HG02678 (cell line): ENCODE data around the gene DEPDC1B.
A peak's percentile ranks its signal among the peaks of the same experiment; 100 is the strongest.
"Not testable (repeated sequence)": the region's sequence is repeated elsewhere in the genome, so short reads cannot be mapped to it uniquely, and the experiment has no call there.

Experiments
- ATAC-seq: cut with Tn5 transposase; IDR thresholded peaks from one replicate; pipeline ENCODE4 v1.9.1; 2021; ENCODE audit warnings: mild to moderate bottlenecking, moderate library complexity; ENCODE audit not compliant: unreplicated experiment

Gene DEPDC1B

GRCh38 chr5:60586307-60586901 is 113.6 kb downstream of the DEPDC1B start:
- ATAC-seq, result peak; percentile 55

- no peak for ATAC-seq
Measured at GRCh38 chr5:60585618-60586017, 114.3 kb downstream of the DEPDC1B start.

DNA sequence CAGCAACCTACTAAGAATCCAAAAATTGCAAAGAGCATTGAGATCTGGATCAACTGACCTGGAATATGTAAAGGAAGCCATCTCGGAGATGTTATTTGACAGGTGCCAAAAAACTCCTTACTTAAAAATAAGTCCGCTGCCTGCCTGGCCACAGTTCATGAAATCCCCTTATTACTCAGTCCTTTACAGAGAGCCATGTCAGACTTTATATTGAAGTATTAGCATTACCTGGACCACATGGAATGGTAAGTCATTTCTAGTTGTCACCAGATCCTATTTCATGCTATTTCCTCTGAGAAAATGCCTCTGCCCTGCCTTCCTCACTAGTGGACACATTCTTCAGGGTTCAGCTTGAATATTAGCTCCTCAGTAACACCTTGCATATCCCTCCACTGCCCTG is 115.7 kb downstream of the DEPDC1B start:
- ATAC-seq, result no peak

GRCh38 chr5:60583616-60584015 is 116.3 kb downstream of the DEPDC1B start:
- ATAC-seq, result no peak

GRCh38 chr5:60578315-60578714 is 121.7 kb downstream of the DEPDC1B start:
- no peak for ATAC-seq

DNA sequence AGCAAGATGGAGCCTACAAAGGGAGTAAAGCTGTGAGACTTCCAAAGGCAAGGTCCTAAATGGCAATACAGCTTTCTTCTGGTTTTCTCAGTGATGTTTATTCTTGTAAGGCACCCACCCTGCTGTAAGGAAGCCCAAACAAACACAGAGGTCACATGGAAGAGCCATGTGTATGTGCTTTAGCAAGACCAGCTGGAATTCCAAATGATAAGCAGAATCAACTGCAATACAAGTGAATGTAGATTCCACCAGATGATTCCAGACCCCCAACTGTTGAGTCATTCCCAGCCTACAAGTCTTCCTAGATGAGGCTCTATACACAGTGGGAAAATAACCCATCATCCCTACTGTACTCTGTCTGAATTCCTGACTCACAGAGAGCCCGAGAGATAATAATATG is 122.8 kb downstream of the DEPDC1B start:
- no peak for ATAC-seq

GRCh38 chr5:60576425-60576824 is 123.5 kb downstream of the DEPDC1B start:
- ATAC-seq, result no peak

DNA sequence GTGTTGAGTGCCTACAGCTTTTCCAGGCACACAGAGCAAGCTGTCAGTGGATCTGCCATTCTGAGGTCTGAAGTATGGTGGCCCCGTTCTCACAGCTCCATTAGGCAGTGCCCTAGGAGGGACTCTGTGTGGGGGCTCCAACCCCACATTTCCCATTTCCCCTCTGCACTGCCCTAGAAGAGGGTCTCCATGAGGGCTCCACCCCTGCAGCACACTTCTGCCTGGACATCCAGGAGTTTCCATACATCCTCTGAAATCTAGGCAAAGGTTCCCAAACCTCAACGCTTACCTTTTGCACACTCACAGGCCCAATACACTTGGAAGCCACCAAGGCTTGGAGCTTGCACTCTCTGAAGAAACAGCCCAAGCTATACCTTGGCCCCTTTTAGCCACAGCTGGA is 131.3 kb downstream of the DEPDC1B start:
- no peak for ATAC-seq

- no peak for ATAC-seq
Measured at GRCh38 chr5:60563696-60564324, 136.2 kb downstream of the DEPDC1B start.

DNA sequence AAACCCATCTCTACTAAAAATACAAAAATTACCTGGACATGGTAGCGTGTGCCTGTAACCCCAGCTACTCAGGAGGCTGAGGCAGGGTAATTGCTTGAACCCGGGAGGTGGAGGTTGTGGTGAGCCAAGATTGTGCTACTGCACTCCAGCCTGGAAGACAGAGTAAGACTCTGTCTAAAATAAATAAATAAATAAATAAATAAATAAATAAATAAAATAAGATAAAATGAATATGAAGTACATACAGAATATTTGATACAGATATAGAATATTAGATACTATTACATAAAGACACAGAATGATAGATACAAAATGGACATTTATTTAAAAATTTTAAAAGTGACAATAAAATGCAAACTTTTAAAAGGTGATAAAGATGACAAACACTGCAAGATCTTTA is 146.7 kb downstream of the DEPDC1B start:
- ATAC-seq, result not testable (repeated sequence)

- no peak for ATAC-seq
Measured at GRCh38 chr5:60551829-60552228, 148.1 kb downstream of the DEPDC1B start.

GRCh38 chr5:60551250-60551649 is 148.7 kb downstream of the DEPDC1B start:
- no peak for ATAC-seq

DNA sequence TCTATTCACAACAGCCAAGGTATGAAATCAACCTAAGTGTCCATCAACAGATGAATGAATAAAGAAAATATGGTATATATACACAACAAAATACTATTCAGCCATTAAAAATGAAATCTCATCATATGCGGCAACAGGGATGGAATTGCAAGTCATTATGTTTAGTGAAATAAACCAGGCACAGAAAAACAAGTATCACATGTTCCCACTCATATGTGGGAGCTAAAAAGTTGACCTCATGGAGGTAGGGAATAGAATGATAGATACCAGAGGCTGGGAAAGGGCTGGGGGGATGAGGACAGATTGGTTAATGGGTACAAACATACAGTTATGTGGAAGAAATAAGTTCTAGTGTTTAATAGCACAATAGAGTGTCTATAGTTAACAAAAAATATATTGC is 149.7 kb downstream of the DEPDC1B start:
- ATAC-seq, result no peak

DNA sequence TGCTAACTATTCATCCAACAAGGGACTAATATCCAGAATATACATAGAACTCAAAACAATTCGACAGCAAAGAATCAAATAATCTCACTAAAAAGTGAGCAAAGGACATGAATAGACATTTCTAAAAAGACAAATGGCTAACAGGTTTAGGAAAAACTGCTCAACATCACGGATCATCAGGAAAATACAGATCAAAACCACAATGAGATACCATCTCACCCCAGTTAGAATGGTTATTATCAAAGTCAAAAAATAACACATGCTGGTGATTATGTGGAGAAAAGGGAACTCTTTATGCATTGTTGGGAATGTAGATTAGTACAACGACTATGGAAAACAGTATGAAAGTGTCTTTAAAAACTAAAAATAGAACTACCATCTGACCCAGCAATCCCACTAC is 150.1 kb downstream of the DEPDC1B start:
- no peak for ATAC-seq
